GM19438 (cell line): Measurements from ENCODE around the gene LRTM1.

Experiments
- ATAC-seq: cut with Tn5 transposase; IDR thresholded peaks from one replicate; pipeline ENCODE4 v1.9.1; 2021; ENCODE audit warnings: low read depth; ENCODE audit not compliant: unreplicated experiment

Gene LRTM1

DNA sequence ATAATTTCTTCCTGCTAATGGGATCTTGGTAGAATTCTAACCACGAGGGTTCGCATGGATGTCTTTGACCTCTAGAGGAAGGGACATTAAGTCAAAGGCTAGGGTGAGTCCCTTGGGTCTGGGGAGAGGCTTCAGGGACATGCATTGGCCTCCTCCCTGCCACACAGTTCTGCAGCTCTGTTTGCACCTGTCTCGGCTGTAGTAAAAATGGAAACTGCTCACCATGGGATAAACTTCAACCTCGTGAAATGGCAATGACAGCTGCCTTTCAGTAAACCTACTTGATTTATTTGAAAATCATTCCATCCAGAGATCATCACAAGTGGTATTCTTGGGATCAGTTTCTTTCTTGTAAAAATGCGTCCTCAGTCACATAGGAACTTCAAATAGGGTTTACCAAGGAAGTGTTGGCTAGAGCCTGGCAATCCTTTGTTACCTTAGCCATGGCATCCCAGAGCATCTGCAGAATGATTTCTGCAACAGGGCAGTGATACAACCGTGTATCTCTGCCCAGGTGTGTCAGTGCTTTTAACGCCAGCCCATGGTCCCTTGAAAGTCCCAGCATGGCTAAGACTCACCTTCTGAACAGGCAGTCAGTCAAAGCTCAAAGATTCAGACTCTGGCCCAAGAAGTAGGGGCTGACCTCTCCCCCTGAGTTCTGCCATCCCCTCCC lies 14.0 kb upstream of the LRTM1 start:
- no peak for ATAC-seq

DNA sequence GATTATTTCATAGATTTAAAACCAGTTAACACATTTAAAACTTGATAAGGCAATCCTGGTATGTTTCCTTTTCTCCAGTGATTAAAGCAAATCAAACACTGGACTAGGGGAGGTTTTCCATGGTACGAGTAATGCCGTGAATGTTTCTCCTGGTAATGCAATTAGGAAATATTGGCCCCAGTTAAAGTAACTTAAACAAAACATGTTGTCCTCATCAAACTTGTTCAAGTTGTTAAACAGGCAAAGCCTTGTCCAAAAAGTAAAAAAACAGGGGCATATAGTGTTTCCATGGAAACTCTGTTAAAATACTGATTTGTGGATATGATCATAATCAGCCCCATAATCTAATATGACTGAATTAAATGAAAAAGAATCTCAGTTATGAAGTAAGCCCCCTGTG lies 13.1 kb upstream of the LRTM1 start:
- no peak for ATAC-seq

DNA sequence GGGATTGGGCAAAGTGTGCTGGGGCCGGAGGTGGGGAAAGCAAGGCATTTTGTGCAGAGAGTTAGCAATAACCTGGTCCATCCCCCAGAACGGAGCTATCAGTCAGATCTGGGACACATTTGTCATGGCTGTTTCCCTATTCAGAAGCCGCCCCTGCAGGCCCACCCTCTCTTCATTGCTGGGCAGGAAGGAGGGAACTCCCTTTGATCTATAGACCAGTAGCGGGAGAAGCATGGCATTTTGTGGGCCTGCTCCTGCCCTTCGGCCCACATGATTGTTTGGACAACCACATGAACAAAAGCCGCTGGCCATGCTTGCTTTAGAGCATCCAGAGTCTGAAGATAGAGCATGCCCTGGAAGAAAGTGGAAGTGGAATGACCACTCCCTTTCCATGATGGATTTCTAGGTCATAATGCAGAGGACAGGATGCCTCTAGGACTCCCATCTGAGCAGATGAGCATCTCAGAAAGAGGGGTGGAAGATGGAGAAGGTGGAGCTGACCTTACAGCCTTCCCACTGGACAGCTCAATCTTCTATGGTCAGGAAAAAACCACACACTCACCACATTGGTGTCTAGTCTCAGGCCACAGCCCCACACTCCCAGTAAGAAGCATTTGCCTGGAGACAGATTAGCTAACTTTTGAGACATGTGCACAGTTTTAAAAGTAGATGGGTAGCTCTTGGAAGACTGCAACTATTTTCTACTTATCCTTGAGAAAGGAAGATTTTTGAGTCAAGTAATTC lies 11.9 kb upstream of the LRTM1 start:
- ATAC-seq, result no peak

DNA sequence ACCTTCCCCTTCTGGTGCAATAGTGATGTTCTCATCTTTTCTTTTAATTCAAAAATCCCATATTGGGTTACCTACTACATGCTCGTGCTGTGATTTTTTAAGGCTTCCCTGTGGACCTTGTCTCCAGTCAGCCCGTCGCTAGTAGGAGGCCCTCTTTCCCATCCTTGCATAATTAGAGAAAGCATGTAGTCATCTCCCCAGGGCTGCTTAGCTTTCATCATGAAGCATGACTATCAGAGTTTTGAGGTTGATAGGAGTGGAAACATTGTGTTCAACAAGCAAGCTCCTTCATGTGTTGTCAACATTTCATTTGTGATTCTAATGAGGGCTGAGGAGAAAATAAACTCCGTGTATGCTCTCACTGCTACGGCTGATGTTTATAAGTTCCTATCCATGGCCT lies 8.7 kb upstream of the LRTM1 start:
- no peak for ATAC-seq

DNA sequence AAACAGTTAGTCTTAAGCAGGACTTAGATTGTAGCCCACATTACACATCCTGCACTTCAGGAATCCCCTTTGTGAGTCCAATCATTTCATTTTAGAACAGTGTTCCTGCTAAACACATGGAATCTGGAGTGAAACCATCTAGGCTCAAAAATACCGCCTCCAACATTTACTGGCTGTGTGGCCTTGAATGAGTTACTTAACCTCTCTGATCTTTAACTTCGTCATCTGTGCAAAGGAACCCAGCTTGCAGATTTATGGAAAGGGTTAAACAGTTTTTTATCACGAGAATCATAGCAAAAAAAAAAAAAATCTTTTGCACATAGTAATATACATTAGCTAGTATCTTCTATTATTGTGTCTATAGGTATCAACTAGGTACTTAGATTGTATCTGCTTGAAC lies 8.0 kb upstream of the LRTM1 start:
- ATAC-seq, result no peak

DNA sequence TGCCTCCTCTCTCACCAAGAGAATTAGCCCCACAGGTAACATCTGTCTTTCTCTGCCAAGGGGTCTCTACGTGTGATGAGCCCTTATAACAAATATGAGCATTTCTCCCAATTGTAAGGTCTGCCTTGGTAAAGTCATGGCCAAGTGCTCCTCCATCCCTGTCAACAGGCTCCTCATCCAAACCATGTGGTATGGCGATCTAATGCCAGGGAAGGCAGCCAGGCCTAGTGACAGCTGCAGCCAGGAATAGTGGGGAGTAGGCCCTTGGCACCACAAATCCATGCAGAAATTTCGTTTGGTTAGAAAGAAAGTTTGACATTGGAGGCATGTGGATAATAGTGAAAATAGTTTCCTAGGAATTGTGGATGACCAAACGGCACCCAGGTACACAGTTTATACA lies 4.7 kb upstream of the LRTM1 start:
- no peak for ATAC-seq

DNA sequence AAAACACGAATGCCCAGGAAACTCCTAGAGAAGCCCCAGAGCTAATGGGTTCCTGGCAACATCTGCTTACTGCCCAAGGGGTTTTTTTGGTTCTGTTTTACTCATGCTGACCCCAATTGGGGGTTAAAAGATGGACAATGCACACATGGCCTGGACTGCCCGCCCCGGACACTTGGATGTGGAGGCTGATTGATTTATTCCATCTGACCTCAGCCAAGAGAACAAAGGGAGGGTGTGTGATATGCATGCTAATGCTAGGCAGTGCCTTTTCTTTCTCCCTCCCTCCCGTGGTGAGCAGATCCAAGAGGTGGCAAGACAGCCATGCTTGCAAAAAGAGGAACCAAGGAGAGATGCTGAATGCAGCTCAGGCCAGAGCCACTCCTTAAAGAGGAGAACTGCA lies 3.3 kb upstream of the LRTM1 start:
- ATAC-seq, result no peak

DNA sequence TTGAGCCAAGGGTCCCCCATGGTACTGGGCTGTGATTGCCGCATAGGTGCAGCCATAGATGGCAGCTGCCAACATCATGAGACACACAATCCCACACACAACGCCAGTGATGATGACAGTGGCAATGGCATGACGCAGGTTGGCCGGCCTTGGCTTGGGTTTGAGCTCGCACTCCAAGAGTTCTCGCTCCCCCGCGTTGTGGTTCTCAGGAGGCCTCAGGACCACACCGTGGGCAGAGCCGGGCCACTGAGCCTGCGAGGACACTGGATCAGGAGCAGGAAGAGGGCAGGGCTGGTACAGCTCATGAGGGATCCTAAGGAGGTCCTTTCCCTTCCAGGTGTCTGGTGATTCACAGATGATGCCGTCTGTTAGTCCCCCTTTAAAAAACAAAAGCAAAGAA lies 9.3 kb downstream of the LRTM1 start:
- ATAC-seq, result no peak

DNA sequence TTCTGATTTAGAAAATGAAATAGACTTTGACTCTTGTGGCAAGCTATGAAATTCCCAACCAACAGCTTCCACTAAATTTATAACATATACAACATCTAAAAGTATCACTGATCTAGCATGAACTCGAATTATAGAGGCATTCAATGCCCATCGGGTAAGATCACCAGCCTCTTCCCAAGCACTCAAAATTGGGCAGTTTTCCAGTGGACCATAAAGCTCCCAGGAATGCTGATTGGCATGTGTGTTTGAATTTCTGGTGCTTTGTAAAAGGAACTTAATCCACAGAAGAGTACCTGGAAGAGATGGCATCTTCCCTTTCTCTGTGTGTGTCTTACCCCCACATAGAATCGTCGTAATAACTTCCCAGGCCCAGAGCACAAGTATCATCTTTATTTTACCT lies 10.0 kb downstream of the LRTM1 start:
- no peak for ATAC-seq

DNA sequence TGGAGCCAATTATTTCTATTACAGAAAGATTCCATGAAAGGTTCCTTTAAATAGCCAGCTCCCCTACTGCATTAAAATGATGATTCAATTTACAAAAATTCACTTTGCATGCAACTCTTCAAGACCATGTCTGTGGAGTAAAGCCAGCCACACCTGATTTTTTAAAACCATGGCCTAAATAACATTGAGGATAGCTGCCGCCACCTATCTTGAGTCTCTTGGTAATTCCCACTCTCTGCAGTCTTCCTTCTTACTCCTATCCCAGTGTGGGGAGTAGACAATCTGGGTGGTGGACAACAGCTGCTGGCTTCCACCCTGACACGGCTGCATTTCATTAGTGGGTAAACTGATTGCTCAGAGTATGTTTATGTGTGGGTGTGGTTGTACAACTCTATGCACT lies 10.7 kb downstream of the LRTM1 start:
- ATAC-seq, result no peak

DNA sequence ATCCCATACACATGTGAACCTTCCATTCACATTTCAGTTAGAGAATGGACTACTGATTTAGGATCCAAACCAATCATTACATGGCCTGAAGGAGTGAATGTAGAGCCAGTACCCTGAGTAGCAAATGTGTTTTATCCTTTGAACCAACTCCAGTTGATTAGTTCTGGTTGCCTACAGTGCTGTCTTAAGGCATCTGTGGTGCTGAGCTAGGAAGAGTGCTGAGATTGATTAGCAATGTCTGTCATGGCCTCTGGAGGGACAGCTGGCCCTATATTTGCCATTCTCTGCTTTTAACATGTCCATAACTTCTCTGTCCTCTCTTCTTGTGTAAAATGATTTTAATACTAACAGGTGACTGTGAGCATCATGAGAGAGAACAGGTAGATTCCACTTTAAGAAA lies 11.1 kb downstream of the LRTM1 start:
- no peak for ATAC-seq

DNA sequence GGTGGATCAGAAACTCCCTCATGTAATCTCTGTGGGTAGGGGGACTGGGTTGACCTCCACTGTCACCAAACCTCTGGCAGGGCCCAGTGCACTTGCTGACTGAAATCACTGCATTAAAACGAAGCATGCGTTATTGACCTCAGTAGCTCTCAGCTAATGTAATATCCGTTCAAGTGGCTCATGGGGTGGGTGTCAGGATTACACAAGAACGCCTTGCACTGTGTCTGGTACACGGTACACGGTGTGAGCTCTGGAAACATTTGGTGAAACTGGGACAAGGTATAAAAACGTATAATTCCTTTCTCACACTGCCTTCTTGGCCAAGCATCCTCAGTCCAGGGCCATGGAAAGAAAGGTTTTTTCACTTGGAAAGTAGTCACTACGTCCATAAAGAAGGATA lies 11.9 kb downstream of the LRTM1 start:
- no peak for ATAC-seq

DNA sequence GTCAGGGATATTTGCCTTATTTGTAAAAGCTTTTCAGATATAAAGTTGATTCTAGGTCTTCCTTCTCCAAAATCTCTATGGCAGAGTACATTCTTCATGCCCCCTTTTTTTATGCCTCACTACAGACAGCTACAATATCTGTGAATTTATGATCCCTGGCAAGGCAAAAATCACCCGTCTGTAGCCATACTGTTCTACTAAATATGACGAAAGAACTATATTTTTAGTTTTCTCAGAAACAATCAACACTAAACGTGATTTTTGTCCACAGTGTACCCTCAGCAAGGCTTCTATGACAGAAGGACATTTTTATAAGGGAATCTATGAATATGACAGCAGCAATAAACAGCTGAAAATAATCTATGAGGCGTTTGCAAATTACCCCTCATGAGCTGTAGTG lies 12.7 kb downstream of the LRTM1 start:
- ATAC-seq, result no peak

DNA sequence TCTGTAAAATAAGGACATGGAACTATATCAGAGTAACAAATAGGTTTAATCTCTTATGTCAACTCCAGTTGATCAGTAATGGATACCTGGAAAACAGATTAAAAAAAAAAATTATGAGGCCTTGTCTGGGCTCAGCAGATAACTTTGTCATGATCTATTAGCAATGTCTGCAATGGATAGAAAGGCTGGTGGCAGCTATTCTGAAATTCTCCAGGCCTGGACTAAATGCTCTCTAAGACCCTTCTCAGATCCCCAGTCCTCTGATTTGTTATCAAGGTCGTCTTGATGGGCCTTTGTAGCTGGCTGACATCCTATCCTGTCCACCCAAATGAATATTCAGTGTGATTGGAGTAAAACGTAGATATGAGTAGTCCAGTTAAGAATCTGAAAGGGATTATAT lies 13.7 kb downstream of the LRTM1 start:
- ATAC-seq, result no peak

DNA sequence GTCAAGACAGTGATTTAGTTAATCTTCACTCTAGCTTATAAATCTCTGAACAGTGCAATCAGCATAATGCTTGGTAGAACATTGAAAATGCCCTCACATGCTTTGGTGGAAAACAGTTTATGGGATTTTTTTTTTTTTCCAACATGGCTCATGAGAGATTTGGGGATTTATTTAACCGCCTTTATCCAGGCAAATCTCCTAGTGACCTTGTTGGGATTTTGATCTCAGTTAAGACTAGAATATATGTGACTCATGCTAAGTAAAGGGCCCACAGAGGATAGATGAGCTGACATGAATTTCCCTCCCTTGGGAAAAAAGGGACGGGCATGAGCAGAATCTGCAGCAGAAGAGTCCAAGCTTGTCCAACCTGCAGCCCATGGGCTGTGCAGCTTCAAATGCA lies 18.7 kb downstream of the LRTM1 start:
- ATAC-seq, result no peak

DNA sequence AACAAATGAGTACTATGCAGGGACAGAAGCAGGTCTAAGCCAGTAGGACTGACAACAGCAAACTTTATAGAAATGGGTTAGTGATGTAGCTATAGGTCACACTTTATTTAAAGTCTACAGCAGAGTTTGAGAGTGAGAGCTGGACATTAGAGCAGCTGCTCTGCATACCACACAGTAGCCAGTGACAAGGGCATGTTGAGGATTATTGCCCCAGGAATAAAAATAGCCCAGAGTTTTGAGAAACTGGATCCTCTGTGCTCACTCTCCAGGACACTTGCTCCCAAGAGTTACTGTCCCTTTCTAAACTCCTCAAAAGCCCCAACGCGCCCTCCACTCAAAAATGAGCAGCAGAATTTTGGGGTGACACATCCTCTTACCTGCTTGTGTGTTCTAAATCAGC lies 21.1 kb downstream of the LRTM1 start:
- ATAC-seq, result no peak

DNA sequence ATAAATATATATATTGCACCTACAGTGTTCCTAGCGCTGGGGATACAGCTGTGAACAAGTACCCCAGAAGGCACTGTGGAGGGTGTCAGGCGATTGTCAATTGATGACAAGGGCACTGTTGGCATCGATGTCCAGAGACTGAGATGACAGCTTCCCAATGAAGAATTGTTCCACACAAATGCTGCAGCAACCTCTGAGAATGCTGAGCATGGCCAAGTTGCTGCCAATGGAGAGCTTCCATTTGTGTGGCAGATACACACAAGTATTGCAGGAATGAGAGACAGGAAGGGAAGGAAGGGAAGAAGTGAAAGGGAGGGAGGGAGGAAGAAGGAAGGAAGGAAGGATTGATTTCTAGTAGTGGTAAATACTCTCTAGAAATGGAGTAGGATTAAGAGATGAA lies 21.9 kb downstream of the LRTM1 start:
- no peak for ATAC-seq

DNA sequence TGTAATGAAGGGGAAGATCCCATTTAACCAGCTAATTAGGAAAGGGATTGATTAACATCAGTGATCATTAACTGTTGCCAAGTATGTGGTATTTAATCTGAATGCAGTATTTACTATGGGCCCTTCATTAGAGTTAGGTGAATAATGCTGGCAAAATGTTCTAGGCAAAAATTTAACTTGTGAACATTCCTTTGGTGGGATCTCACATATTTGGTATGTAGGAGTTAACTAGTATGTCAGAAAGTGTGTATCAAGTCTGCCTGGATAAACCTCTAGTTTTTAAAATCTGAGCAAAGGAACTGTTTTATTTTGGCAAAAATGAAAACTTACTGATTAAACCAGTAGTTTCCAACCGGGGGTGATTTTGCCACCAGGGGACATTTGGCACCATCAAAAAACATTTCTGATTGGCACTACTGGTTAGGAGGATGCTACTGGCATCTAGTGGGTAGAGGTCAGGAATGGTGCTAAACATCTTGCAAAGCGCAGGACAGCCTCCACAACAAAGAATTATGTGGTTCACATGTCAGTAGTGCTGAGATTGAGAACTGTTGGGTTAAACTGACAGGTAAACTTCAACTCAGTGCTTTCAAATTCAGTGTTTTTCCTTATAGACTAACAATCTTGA lies 22.5 kb downstream of the LRTM1 start:
- ATAC-seq, result no peak

DNA sequence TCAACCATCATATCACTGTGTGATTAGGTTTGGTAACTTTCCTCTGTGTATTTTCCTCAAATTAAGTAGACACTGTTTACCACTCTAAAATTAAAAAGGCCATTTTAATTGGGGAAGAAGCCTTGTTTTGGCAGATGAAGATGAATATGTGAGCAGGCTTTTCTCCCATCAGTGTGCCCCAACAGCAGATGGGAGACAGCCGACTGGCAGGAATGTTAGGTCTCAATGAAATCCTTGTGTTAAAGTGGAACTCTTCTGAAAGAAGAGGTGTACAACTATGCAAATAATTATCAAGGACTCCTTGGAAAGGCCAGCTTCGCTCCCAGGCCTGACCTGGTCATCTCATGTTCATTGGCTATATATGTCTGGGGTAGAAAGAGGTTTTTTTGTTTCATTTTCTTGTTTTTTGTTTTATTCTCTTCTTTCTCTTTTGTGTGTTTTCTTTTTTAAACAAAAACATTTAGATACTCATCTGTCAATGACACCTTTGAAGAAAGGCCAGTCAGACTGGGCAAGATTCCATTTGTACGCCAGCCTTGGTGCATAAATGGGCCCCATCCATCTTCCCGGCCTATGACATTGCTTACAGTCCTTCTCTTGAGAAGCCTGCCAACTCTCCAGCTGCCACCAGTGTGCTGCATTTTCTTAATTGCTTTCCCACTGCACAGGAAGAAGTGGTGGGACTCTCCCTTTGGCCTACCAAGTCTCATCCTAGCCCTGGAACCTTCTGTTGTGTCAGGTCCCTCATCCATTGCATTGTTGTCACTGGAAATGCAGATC lies 25.8 kb downstream of the LRTM1 start:
- no peak for ATAC-seq

DNA sequence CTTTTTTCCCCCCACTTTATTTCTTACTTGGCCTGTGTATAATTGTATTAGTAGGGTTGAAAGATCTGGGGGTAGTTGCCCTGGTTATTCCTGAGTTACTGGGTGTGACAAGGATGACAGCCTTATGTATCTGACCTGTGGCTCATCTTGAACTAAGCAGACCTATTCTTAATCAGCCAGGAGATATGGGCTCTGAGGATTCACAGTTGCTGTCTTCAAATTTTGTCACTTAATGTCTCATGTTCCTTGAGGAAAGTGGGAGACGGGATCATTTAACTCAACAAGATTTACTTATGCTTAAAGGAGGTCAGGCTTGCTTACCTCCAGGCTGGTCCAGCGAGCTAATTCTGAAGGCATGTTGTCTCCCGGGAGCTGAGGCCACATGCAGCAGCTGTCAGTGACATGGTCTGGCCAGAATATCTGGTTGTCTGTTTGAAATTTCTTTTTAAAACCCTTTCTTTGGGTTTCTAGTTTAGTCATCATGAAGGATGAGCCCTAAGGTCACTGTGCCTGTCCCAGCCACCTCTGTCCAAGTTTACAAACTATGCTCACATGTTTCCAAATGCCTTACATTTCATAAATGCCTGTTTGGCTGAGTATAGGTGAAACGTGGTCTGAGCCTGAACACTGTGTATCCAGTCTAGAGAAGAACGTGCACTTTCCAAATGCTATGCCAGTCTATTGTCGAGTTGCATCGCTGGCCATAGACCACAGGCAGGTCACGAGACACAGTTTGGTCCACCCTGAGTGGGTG lies 26.8 kb downstream of the LRTM1 start:
- ATAC-seq, result no peak

DNA sequence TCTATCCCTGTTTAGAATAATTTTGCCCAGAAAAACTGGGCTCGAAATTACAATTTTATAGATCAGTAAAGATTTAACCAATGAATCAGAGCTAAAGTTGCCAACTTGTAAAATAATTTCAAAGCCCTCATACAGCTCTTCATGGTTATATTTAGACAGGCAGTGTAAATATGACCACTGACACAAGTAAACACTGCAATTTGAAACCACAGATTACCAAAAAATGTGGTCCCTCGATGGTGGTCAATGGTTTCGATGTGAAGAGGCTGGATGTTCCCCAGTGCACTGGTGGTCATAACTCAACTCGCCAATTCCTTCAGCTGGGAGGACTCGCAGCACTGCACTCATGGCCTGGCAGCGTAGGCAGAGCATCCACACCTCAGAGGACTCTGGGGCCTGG lies 28.6 kb downstream of the LRTM1 start:
- no peak for ATAC-seq
